Sigmoid colon (tissue), 7 donors: ENCODE measurements around the gene RASSF4. TPM values are rescaled to one million over a fixed set of nuclear protein-coding genes. Genes with fewer than 3 reads are reported as not detected.

Source experiments
- DNase-seq: peaks from one replicate; pipeline ENCODE4 v3.0.0-alpha.2; 2019
- H3K27ac ChIP-seq, 4 donors: fragments of 200-600 bp; sonication (generic); one replicate each; pipeline ENCODE4 v1.5.1; 2016 to 2019; ENCODE audit warnings: mild to moderate bottlenecking in 1 of 4
- H3K27me3 ChIP-seq, 3 donors: fragments of 200-600 bp; sonication (generic); one replicate each; pipeline ENCODE4 v1.5.1; 2019; ENCODE audit warnings: mild to moderate bottlenecking in 1 of 3
- H3K36me3 ChIP-seq, 4 donors: fragments of 200-600 bp; sonication (generic); one replicate each; pipeline ENCODE4 v1.5.1; 2016 to 2019
- H3K4me1 ChIP-seq, 4 donors: fragments of 200-600 bp; sonication (generic); one replicate each; pipeline ENCODE4 v1.5.1; 2017 to 2019
- H3K4me3 ChIP-seq, 4 donors: fragments of 200-600 bp; sonication (generic); one replicate each; pipeline ENCODE4 v1.5.1; 2017 to 2019; ENCODE audit warnings: mild to moderate bottlenecking in 2 of 4, moderate library complexity in 1 of 4
- H3K9me3 ChIP-seq, 4 donors: fragments of 200-600 bp in 3 of 4; sonication (generic) in 3 of 4; one replicate each; pipeline versions ENCODE4 v1.5.1 to v1.6.1; 2013 to 2019
- CTCF ChIP-seq, 4 experiments: fragments of 450-650 bp in 3 of 4; fragments of 200-600 bp in 1 of 4; IDR thresholded peaks; one replicate each; pipeline ENCODE4 v1.5.1; 2016 to 2019; ENCODE audit warnings: antibody characterized with exemption in 4 of 4, mild to moderate bottlenecking in 3 of 4, moderate library complexity in 2 of 4
- EP300 ChIP-seq, 4 donors: sonication (generic); formaldehyde crosslinking; IDR thresholded peaks; one replicate each; pipeline ENCODE4 v1.6.1; 2017; ENCODE audit warnings: antibody characterized with exemption in 4 of 4
- POLR2A ChIP-seq, 2 donors: fragments of 450-650 bp; IDR thresholded peaks; one replicate each; pipeline ENCODE4 v1.6.1; 2016; ENCODE audit warnings: antibody characterized with exemption in 2 of 2, mild to moderate bottlenecking in 2 of 2, moderate library complexity in 2 of 2
- POLR2AphosphoS5 ChIP-seq, 4 donors: sonication (generic); formaldehyde crosslinking; IDR thresholded peaks; one replicate each; pipeline ENCODE4 v1.6.1; 2017; ENCODE audit warnings: antibody characterized with exemption in 4 of 4
- WGBS, 2 donors: extraction: QIAGEN DNeasy Blood & Tissue Kit; methylation state at CpG; one replicate each; pipeline ENCODE4 v1.1.7; 2013; 5-methylcytosine and 5-hydroxymethylcytosine counted together
- intact Hi-C: fragments of 100-400 bp; cut with DNase I; formaldehyde crosslinking; loops from one replicate; pipeline ENCODE4 v1.15.1; 2023
- polyA plus RNA-seq, 3 donors: library from polyadenylated mRNA; stranded (reverse); fragments of 200-250 nt; gene quantifications; one replicate each; pipeline ENCODE4 v1.2.3, GENCODE V29; 2013
- total RNA-seq, 4 donors: library from RNA; depleted of rRNA; stranded (reverse); fragments of >200 nt; gene quantifications; one replicate each; pipeline ENCODE4 v1.1.0, GENCODE V29; 2016
- donor health status: healthy with polysubstance abuse.
- donor health status: Bipolar disorder and iron deficiency.
- donor health status: healthy.

RASSF4 gene
- total and polyA plus RNA-seq, 7 donors = 7.8 to 61.7 (median 23.2) TPM

- Histone ChIP-seq H3K27me3 (no peaks in the 10 kb centered on the region), H3K27ac (peak within 1 kb of the TSS; percentile 88 to 92 (median 90)), H3K36me3 (peaks cover 0 to 19% (median 9%) of the 10 kb centered on the region in 4 donors), H3K4me3 (peak within 1 kb of the TSS; percentile 54 to 64 (median 54)), H3K4me1 (peaks cover 0 to 94% (median 90%) of the 10 kb centered on the region in 4 donors), H3K9me3 (no peaks in the 10 kb centered on the region)
- WGBS, 2 donors = 8 to 21% methylated on average over 12 of the region's 12 CpGs
- intact Hi-C loops = loop anchor here (5.0 kb wide), 1 partner anchor 101 kb away; no protein-coding TSS in a partner anchor
- TF ChIP-seq EP300 (IDR thresholded peaks at IDR 0.05) (peak in 2 of 4 donors; percentile 82 to 84), POLR2A (IDR thresholded peaks at IDR 0.05) (peak; percentile 98 to 99), POLR2AphosphoS5 (IDR thresholded peaks at IDR 0.05) (peak; percentile 99 to 100 (median 99)), CTCF (IDR thresholded peaks at IDR 0.05) (peak in 2 of 4 experiments; percentile 4 to 35)
- DNase-seq = peak; percentile 98
These were observed 19.1 kb downstream of the RASSF4 start, which contains the start of gene DEPP1 for GRCh38 chr10:44978570-44979280. Gene DEPP1, minus strand, starts transcription at chr10:44978809. Its CDS starts 779 bp downstream, at chr10:44978030.

- peaks cover 0 to 27% (median 12%) of the 10 kb centered on the region in 4 donors for H3K36me3 ChIP-seq
- no peaks in the 10 kb centered on the region for H3K9me3 ChIP-seq
- DNase-seq = peak; percentile 66
- WGBS, 2 donors = 75 to 86% methylated on average over 13 of the region's 13 CpGs
- TF ChIP-seq CTCF (IDR thresholded peaks at IDR 0.05) (no peak), POLR2A (IDR thresholded peaks at IDR 0.05) (no peak), POLR2AphosphoS5 (IDR thresholded peaks at IDR 0.05) (no peak), EP300 (IDR thresholded peaks at IDR 0.05) (no peak)
- no peaks in the 10 kb centered on the region for H3K27me3 ChIP-seq
- H3K4me1 ChIP-seq = peaks cover 0 to 88% (median 83%) of the 10 kb centered on the region in 4 donors
- H3K27ac ChIP-seq = peak overlapping the region; percentile 88 to 92 (median 90)
- intact Hi-C loops = loop anchor here (2.0 to 5.0 kb wide), 2 partner anchors 21 to 102 kb away; partner anchors contain the start of gene ZNF22
- peak overlapping the region in 2 of 4 donors; percentile 54 for H3K4me3 ChIP-seq
These were observed 19.9 kb downstream of the RASSF4 start for GRCh38 chr10:44979281-44980191.

GRCh38 chr10:44980309-44981171 lies 20.9 kb downstream of the RASSF4 start:
- Histone ChIP-seq H3K27ac (peak overlapping the region; percentile 88 to 92 (median 90)), H3K9me3 (no peaks in the 10 kb centered on the region), H3K36me3 (peaks cover 8 to 37% (median 16%) of the 10 kb centered on the region in 4 donors), H3K27me3 (no peaks in the 10 kb centered on the region), H3K4me3 (no peak overlapping the region), H3K4me1 (peaks cover 0 to 91% (median 75%) of the 10 kb centered on the region in 4 donors)
- TF ChIP-seq EP300 (IDR thresholded peaks at IDR 0.05) = no peak
- no peak for TF ChIP-seq POLR2AphosphoS5 (IDR thresholded peaks at IDR 0.05)
- no peak for TF ChIP-seq POLR2A (IDR thresholded peaks at IDR 0.05)
- no peak for TF ChIP-seq CTCF (IDR thresholded peaks at IDR 0.05)
- WGBS, 2 donors = 81 to 82% methylated on average over 14 of the region's 14 CpGs
- peak; percentile 66 for DNase-seq
- intact Hi-C loops = loop anchor here (2.0 kb wide), 1 partner anchor 20 kb away; the partner anchor contains the start of gene ZNF22
